Measurements from ENCODE around the gene RPH3AL.
"Not testable (repeated sequence)": the region's sequence is repeated elsewhere in the genome, so short reads cannot be mapped to it uniquely, and the experiment has no call there.

RPH3AL gene

GRCh38 chr17:170130-170670 lies 182.4 kb downstream of the RPH3AL start:
- no peaks in the 10 kb centered on the region for H3K36me3 ChIP-seq (ENCODE audit: control insufficient read depth, insufficient read depth, low read length)
- no peaks in the 10 kb centered on the region for H3K4me1 ChIP-seq (ENCODE audit: control insufficient read depth, insufficient read depth, low read length, poor library complexity, severe bottlenecking)
- H3K4me3 ChIP-seq (ENCODE audit: insufficient read depth, low read depth, low read length, poor library complexity, severe bottlenecking): no peak overlapping the region
- DNase-seq: no peak
- H3K9me3 ChIP-seq (ENCODE audit: control insufficient read depth, low read length): no peaks in the 10 kb centered on the region
- no peak overlapping the region for H3K27ac ChIP-seq (ENCODE audit: insufficient read depth, low read length, poor library complexity, severe bottlenecking)
- no peaks in the 10 kb centered on the region for H3K27me3 ChIP-seq (replicated peaks; ENCODE audit: control insufficient read depth, insufficient read depth, low read length, poor library complexity, severe bottlenecking)

DNA sequence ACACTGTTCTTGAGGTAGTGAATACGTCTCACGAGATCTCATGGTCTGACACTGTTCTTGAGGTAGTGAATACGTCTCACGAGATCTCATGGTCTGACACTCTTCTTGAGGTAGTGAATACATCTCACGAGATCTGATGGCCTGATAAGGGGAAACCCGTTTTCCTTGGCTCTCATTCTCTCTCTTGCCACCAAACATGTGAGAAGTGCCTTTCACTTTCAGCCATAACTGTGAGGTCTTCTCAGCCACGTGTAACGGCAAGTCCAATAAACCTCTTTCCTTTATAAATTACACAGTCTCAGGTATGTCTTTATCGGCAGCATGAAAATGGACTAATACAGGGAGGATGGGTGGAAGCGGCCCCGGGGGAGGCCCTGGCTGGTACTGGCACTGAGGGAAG lies 184.0 kb downstream of the RPH3AL start:
- not testable (repeated sequence) for H3K27me3 ChIP-seq (replicated peaks; ENCODE audit: control insufficient read depth, insufficient read depth, low read length, poor library complexity, severe bottlenecking); H3K4me3 ChIP-seq (ENCODE audit: insufficient read depth, low read depth, low read length, poor library complexity, severe bottlenecking); H3K9me3 ChIP-seq (ENCODE audit: control insufficient read depth, low read length); H3K27ac ChIP-seq (ENCODE audit: insufficient read depth, low read length, poor library complexity, severe bottlenecking); H3K36me3 ChIP-seq (ENCODE audit: control insufficient read depth, insufficient read depth, low read length); DNase-seq; H3K4me1 ChIP-seq (ENCODE audit: control insufficient read depth, insufficient read depth, low read length, poor library complexity, severe bottlenecking)

DNA sequence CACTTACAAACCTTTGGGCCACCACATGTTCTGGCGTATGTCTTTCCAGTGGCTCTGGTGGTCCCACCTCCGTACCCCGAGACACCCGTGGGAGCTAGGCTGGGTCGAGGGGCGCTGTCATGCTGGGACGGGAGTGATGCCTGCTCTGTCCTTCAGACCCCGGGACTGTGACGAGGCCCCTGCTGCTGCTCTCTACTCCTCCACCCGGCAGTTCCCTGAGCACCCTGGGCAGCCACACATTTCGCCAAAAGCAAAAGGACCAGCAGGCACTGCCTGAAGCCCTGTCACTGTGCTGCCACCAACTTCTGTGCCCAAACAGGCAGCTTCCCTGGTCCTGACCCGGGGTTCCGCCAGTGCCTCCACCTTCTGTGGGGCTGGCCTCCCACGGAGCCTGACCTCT lies 186.7 kb downstream of the RPH3AL start:
- H3K36me3 ChIP-seq (ENCODE audit: control insufficient read depth, insufficient read depth, low read length): no peaks in the 10 kb centered on the region
- H3K27me3 ChIP-seq (replicated peaks; ENCODE audit: control insufficient read depth, insufficient read depth, low read length, poor library complexity, severe bottlenecking): no peaks in the 10 kb centered on the region
- DNase-seq: no peak
- no peaks in the 10 kb centered on the region for H3K4me1 ChIP-seq (ENCODE audit: control insufficient read depth, insufficient read depth, low read length, poor library complexity, severe bottlenecking)
- H3K4me3 ChIP-seq (ENCODE audit: insufficient read depth, low read depth, low read length, poor library complexity, severe bottlenecking): no peak overlapping the region
- no peaks in the 10 kb centered on the region for H3K9me3 ChIP-seq (ENCODE audit: control insufficient read depth, low read length)
- H3K27ac ChIP-seq (ENCODE audit: insufficient read depth, low read length, poor library complexity, severe bottlenecking): no peak overlapping the region

DNA sequence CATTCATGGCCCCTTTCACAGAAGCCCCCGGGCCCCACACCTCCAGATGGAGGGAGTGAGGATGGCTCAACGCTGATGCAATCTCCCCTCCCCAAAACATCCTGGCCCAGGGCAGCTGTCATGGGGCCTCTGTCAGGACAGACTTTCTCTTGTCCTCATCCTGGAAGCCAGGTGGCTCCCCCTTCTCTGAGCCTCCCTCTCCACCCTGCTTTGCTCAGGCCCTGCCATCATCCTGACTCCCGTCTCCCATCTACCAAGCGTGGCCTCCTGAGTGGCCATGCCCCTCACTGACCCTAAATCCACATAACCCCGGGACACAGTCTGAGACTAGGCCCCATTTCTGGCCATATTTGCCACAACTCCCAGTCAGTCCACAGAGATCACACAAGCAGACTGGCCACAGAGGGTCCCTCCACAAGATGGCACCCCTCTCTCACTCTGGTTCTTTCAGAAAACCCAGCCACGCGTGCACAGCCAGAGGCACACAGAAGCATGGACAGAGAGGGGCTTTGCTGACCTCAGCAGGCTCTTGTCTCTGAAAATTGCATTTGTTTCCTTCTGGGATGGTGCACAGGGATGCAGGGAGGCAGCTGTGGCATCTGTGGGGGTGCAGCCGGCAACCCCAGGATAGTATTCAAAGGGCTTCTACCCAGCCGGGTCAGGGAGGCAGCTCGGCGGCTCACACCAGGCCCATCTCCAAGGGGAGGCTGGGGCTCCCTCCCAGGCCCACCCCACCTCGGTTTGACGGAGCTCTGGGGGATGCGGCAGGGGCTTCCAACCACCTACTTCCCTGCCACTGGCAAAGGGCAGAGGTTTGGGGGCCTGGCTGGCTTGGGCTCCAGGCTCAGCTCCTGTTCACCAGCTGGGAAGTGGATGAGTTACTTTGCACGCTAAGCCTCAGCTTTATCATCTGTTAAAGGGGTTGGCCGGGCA lies 188.0 kb downstream of the RPH3AL start:
- H3K36me3 ChIP-seq (ENCODE audit: control insufficient read depth, insufficient read depth, low read length): no peaks in the 10 kb centered on the region
- H3K4me1 ChIP-seq (ENCODE audit: control insufficient read depth, insufficient read depth, low read length, poor library complexity, severe bottlenecking): no peaks in the 10 kb centered on the region
- no peaks in the 10 kb centered on the region for H3K27me3 ChIP-seq (replicated peaks; ENCODE audit: control insufficient read depth, insufficient read depth, low read length, poor library complexity, severe bottlenecking)
- no peaks in the 10 kb centered on the region for H3K9me3 ChIP-seq (ENCODE audit: control insufficient read depth, low read length)
- DNase-seq: no peak
- H3K27ac ChIP-seq (ENCODE audit: insufficient read depth, low read length, poor library complexity, severe bottlenecking): no peak overlapping the region
- H3K4me3 ChIP-seq (ENCODE audit: insufficient read depth, low read depth, low read length, poor library complexity, severe bottlenecking): no peak overlapping the region

DNA sequence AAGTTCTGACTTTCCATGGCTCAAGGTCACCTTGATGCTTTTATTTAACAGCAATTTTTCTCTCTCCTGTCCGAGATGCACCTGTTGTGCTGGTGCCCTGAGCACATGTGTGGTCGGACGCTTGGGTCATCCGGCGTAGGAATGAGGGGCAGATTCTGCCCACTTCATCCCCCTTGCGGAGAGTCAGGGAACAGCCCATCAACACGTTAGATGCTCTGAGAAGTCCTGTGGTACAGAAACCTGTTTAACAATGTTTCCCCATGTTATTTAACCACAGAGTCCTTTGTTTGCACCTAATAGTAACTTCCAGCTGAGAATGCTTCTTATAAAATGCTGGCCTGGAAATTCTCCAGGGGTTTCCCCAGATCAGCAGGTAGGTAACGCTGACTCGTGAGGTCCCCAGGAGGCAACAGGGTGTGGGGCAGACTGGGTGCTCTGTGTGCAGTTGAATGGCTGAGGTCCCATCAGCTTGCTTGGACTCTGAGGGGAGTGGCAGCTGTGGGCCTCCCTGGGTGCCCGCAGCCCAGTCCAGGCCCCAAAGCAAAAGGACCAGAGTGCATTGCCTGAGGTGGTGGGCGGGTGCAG lies 189.0 kb downstream of the RPH3AL start:
- H3K36me3 ChIP-seq (ENCODE audit: control insufficient read depth, insufficient read depth, low read length): no peaks in the 10 kb centered on the region
- no peaks in the 10 kb centered on the region for H3K27me3 ChIP-seq (replicated peaks; ENCODE audit: control insufficient read depth, insufficient read depth, low read length, poor library complexity, severe bottlenecking)
- DNase-seq: no peak
- no peak overlapping the region for H3K4me3 ChIP-seq (ENCODE audit: insufficient read depth, low read depth, low read length, poor library complexity, severe bottlenecking)
- no peaks in the 10 kb centered on the region for H3K9me3 ChIP-seq (ENCODE audit: control insufficient read depth, low read length)
- no peak overlapping the region for H3K27ac ChIP-seq (ENCODE audit: insufficient read depth, low read length, poor library complexity, severe bottlenecking)
- no peaks in the 10 kb centered on the region for H3K4me1 ChIP-seq (ENCODE audit: control insufficient read depth, insufficient read depth, low read length, poor library complexity, severe bottlenecking)

DNA sequence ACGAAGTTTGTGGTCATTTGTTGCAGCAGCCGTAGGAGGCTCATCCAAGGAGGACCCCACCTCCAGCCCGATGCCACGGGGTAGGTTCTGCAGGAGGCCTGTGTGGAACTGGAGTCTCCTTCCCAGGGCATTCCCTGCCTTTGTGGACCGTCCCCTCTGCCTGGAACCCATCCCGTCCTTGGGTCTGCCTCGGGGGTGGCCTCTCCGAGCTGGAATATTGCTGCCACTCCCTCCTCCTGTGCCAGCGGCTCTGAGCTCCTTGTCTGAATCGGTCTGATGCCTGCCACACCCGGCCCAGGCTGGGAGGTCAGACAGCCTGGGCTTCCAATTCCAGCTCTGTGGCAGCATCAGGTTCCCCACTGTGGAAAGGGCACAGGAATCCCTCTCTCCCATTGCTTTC lies 189.9 kb downstream of the RPH3AL start:
- Histone ChIP-seq H3K9me3 (ENCODE audit: control insufficient read depth, low read length) (no peaks in the 10 kb centered on the region), H3K36me3 (ENCODE audit: control insufficient read depth, insufficient read depth, low read length) (no peaks in the 10 kb centered on the region), H3K4me3 (ENCODE audit: insufficient read depth, low read depth, low read length, poor library complexity, severe bottlenecking) (no peak overlapping the region), H3K27me3 (replicated peaks; ENCODE audit: control insufficient read depth, insufficient read depth, low read length, poor library complexity, severe bottlenecking) (no peaks in the 10 kb centered on the region), H3K4me1 (ENCODE audit: control insufficient read depth, insufficient read depth, low read length, poor library complexity, severe bottlenecking) (no peaks in the 10 kb centered on the region), H3K27ac (ENCODE audit: insufficient read depth, low read length, poor library complexity, severe bottlenecking) (no peak overlapping the region)
- no peak for DNase-seq
